IPS DF 4.7 (cell line): Measurements from ENCODE around the gene MBIP.

Experiments used
- DNase-seq: peaks from one replicate; pipeline ENCODE4 v3.0.0-alpha.2; 2013; ENCODE audit warnings: low spot score; ENCODE audit errors: extremely low read depth

MBIP gene

GRCh38 chr14:36313898-36314297, 6.5 kb downstream of the MBIP start:
- no peak for DNase-seq

GRCh38 chr14:36313206-36313605, 7.2 kb downstream of the MBIP start:
- no peak for DNase-seq

GRCh38 chr14:36306836-36307235, 13.6 kb downstream of the MBIP start:
- DNase-seq, result no peak

GRCh38 chr14:36304895-36305294, 15.5 kb downstream of the MBIP start:
- DNase-seq, result no peak

- no peak for DNase-seq
Observed at GRCh38 chr14:36303960-36304359, 16.5 kb downstream of the MBIP start.

- no peak for DNase-seq
Observed at GRCh38 chr14:36302823-36303222, 17.6 kb downstream of the MBIP start.

- DNase-seq, result no peak
Observed at GRCh38 chr14:36301159-36301558, 19.3 kb downstream of the MBIP start.

- no peak for DNase-seq
Observed at GRCh38 chr14:36300337-36300736, 20.1 kb downstream of the MBIP start.

GRCh38 chr14:36295642-36296627, 24.5 kb downstream of the MBIP start:
- DNase-seq, result no peak

GRCh38 chr14:36294543-36294942, 25.9 kb downstream of the MBIP start:
- no peak for DNase-seq

GRCh38 chr14:36293824-36294223, 26.6 kb downstream of the MBIP start:
- no peak for DNase-seq

- no peak for DNase-seq
Observed at GRCh38 chr14:36289954-36290353, 30.5 kb downstream of the MBIP start.

- no peak for DNase-seq
Observed at GRCh38 chr14:36288496-36288895, 31.9 kb downstream of the MBIP start.

GRCh38 chr14:36284971-36285595, 35.4 kb downstream of the MBIP start:
- no peak for DNase-seq

- DNase-seq, result no peak
Observed at GRCh38 chr14:36281309-36281708, 39.1 kb downstream of the MBIP start.

- no peak for DNase-seq
Observed at GRCh38 chr14:36279306-36280190, 40.9 kb downstream of the MBIP start.

GRCh38 chr14:36275741-36276140, 44.7 kb downstream of the MBIP start:
- no peak for DNase-seq

GRCh38 chr14:36271939-36272907, 48.2 kb downstream of the MBIP start:
- DNase-seq, result no peak

- no peak for DNase-seq
Observed at GRCh38 chr14:36271222-36271621, 49.2 kb downstream of the MBIP start.

- no peak for DNase-seq
Observed at GRCh38 chr14:36270191-36270590, 50.2 kb downstream of the MBIP start.
